Measurements from ENCODE around the gene AFAP1. TPM values are rescaled to one million over a fixed set of nuclear protein-coding genes. Genes with fewer than 3 reads are reported as not detected.

AFAP1 gene
- total RNA-seq, 1 experiment from 2014 or later: 94.7 TPM

GRCh38 chr4:7976634-7977033 is 37.0 kb upstream of the AFAP1 start:
- Histone ChIP-seq H3K4me1 (ENCODE audit: control insufficient read depth, insufficient read depth, low read length) (peaks cover 35% of the 10 kb centered on the region), H3K36me3 (ENCODE audit: control insufficient read depth, insufficient read depth, low read length) (no peaks in the 10 kb centered on the region), H3K27me3 (ENCODE audit: control insufficient read depth, insufficient read depth, low read length) (no peaks in the 10 kb centered on the region), H3K9me3 (ENCODE audit: control insufficient read depth, insufficient read depth, low read depth, low read length) (no peaks in the 10 kb centered on the region), H3K4me3 (ENCODE audit: low read depth in 2 of 2, low read length in 2 of 2) (no peak overlapping the region), H3K27ac (ENCODE audit: low read length) (0 out of 2 replicates have a peak overlapping the region, but pooled peaks have one; percentile 18)
- CTCF ChIA-PET: no interaction called here
- TF ChIP-seq SIN3A (IDR thresholded peaks at IDR 0.05; ENCODE audit: borderline replicate concordance, insufficient read depth, low read depth, low read length) (no peak), POLR2AphosphoS5 (IDR thresholded peaks at IDR 0.05; ENCODE audit: low read depth, low read length) (no peak), REST (IDR thresholded peaks at IDR 0.05; ENCODE audit: insufficient read depth in 1 of 2, low read depth in 2 of 2, low read length in 1 of 2) (no peak)
- TF ChIP-seq, protein P1, sequence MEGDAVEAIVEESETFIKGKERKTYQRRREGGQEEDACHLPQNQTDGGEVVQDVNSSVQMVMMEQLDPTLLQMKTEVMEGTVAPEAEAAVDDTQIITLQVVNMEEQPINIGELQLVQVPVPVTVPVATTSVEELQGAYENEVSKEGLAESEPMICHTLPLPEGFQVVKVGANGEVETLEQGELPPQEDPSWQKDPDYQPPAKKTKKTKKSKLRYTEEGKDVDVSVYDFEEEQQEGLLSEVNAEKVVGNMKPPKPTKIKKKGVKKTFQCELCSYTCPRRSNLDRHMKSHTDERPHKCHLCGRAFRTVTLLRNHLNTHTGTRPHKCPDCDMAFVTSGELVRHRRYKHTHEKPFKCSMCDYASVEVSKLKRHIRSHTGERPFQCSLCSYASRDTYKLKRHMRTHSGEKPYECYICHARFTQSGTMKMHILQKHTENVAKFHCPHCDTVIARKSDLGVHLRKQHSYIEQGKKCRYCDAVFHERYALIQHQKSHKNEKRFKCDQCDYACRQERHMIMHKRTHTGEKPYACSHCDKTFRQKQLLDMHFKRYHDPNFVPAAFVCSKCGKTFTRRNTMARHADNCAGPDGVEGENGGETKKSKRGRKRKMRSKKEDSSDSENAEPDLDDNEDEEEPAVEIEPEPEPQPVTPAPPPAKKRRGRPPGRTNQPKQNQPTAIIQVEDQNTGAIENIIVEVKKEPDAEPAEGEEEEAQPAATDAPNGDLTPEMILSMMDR (IDR thresholded peaks at IDR 0.05): no peak
- POLR2A ChIA-PET: no interaction called here
- intact Hi-C loops (cut with micrococcal nuclease; ENCODE audit: unreplicated experiment): no loop called here
- no TSS peak for BruUV-seq (replicated peaks)
- DNase-seq (ENCODE audit: low read depth, low spot score) (no peak), ATAC-seq (no peak)
- in situ Hi-C loops (cut with HindIII; ENCODE audit: low pct_unique_long_range_greater_than_20kb, low sequenced_read_pairs): no loop called here

GRCh38 chr4:7976025-7976424 is 36.4 kb upstream of the AFAP1 start:
- in situ Hi-C loops (cut with HindIII; ENCODE audit: low pct_unique_long_range_greater_than_20kb, low sequenced_read_pairs) (no loop called here), intact Hi-C loops (cut with micrococcal nuclease; ENCODE audit: unreplicated experiment) (no loop called here)
- Histone ChIP-seq H3K36me3 (ENCODE audit: control insufficient read depth, insufficient read depth, low read length) (no peaks in the 10 kb centered on the region), H3K27ac (ENCODE audit: low read length) (peak overlapping the region; percentile 54; the same call in 1 of the 2 replicates), H3K9me3 (ENCODE audit: control insufficient read depth, insufficient read depth, low read depth, low read length) (no peaks in the 10 kb centered on the region), H3K4me3 (ENCODE audit: low read depth in 2 of 2, low read length in 2 of 2) (no peak overlapping the region), H3K4me1 (ENCODE audit: control insufficient read depth, insufficient read depth, low read length) (peaks cover 41% of the 10 kb centered on the region), H3K27me3 (ENCODE audit: control insufficient read depth, insufficient read depth, low read length) (no peaks in the 10 kb centered on the region)
- no peak for ATAC-seq
- no TSS peak for BruUV-seq (replicated peaks)
- DNase-seq (ENCODE audit: low read depth, low spot score): no peak
- CTCF ChIA-PET: no interaction called here
- TF ChIP-seq TCF7L2 (IDR thresholded peaks at IDR 0.05; ENCODE audit: low read depth, low read length) (no peak), REST (IDR thresholded peaks at IDR 0.05; ENCODE audit: insufficient read depth in 1 of 2, low read depth in 2 of 2, low read length in 1 of 2) (no peak), POLR2AphosphoS5 (IDR thresholded peaks at IDR 0.05; ENCODE audit: low read depth, low read length) (no peak), SIN3A (IDR thresholded peaks at IDR 0.05; ENCODE audit: borderline replicate concordance, insufficient read depth, low read depth, low read length) (no peak)
- TF ChIP-seq, protein P1 (IDR thresholded peaks at IDR 0.05): no peak
- POLR2A ChIA-PET: no interaction called here
